Neural cell (in vitro differentiated cells): ENCODE results near the gene AGXT. TPM values are rescaled to one million over a fixed set of nuclear protein-coding genes. Genes with fewer than 3 reads are reported as not detected.
A peak's percentile ranks its signal among the peaks of the same experiment; 100 is the strongest.

Experiments
- H2AFZ ChIP-seq: fragments of 200-600, 300-800 bp; sonication (generic), shearing (Covaris generic); 2 replicates; pipeline ENCODE4 v1.6.0; 2014; ENCODE audit warnings: low read depth, mild to moderate bottlenecking, antibody characterized with exemption, low read length, moderate library complexity
- H3F3A ChIP-seq: fragments of 200-600 bp; shearing (Covaris generic); 2 replicates; pipeline ENCODE4 v1.6.1; 2016; ENCODE audit warnings: mild to moderate bottlenecking, moderate library complexity, mixed read lengths, antibody characterized with exemption, low read length; ENCODE audit not compliant: insufficient read depth, poor library complexity, severe bottlenecking
- H3K27ac ChIP-seq: fragments of 200-600, 300-800 bp; sonication (generic), shearing (Covaris generic); 2 replicates; pipeline ENCODE4 v1.5.1; 2014; ENCODE audit warnings: mild to moderate bottlenecking, low read length, moderate library complexity
- H3K27me3 ChIP-seq: fragments of 300-800, 200-600 bp; sonication (generic), shearing (Covaris generic); 2 replicates; pipeline ENCODE4 v1.6.0; 2014; ENCODE audit warnings: mild to moderate bottlenecking, low read depth, low read length, moderate library complexity; ENCODE audit not compliant: insufficient read depth
- H3K36me3 ChIP-seq: fragments of 300-800, 200-600 bp; sonication (generic), shearing (Covaris generic); 2 replicates; pipeline ENCODE4 v1.5.1; 2014; ENCODE audit warnings: mild to moderate bottlenecking, antibody characterized with exemption, low read length, moderate library complexity; ENCODE audit not compliant: insufficient read depth
- H3K4me2 ChIP-seq: fragments of 300-800, 200-600 bp; sonication (generic), shearing (Covaris generic); 2 replicates; pipeline ENCODE4 v1.6.0; 2014; ENCODE audit warnings: mild to moderate bottlenecking, low read length
- H3K4me3 ChIP-seq: fragments of 300-800, 200-600 bp; sonication (generic), shearing (Covaris generic); 2 replicates; pipeline ENCODE4 v1.5.1; 2014; ENCODE audit warnings: mild to moderate bottlenecking, low read length, moderate library complexity
- H3K79me2 ChIP-seq: fragments of 200-600 bp; shearing (Covaris generic); replicated peaks from 2 replicates; pipeline ENCODE4 v1.6.0; 2014; ENCODE audit warnings: mild to moderate bottlenecking, low read length, moderate library complexity; ENCODE audit not compliant: insufficient read depth
- H3K9ac ChIP-seq: fragments of 300-800, 200-600 bp; sonication (generic), shearing (Covaris generic); 2 replicates; pipeline ENCODE4 v1.6.1; 2016; ENCODE audit warnings: mild to moderate bottlenecking, low read length, mixed read lengths
- H3K9me2 ChIP-seq: fragments of 200-600 bp; shearing (Covaris generic); 2 replicates; pipeline ENCODE4 v1.6.1; 2016; ENCODE audit warnings: mild to moderate bottlenecking, low read length, mixed read lengths; ENCODE audit not compliant: insufficient read depth
- H3K9me3 ChIP-seq: fragments of 200-600, 300-800 bp; sonication (generic), shearing (Covaris generic); 2 replicates; pipeline ENCODE4 v1.6.1; 2016; ENCODE audit warnings: mild to moderate bottlenecking, mixed run types, low read length, moderate library complexity, mixed read lengths
- H4K20me1 ChIP-seq: fragments of 200-600 bp; shearing (Covaris generic); 2 replicates; pipeline ENCODE4 v1.6.1; 2016; ENCODE audit warnings: mild to moderate bottlenecking, mixed run types; ENCODE audit not compliant: insufficient read depth
- CTCF ChIP-seq: fragments of 450-650 bp; IDR thresholded peaks from 2 replicates; pipeline ENCODE4 v1.5.1; 2014; ENCODE audit warnings: antibody characterized with exemption, mild to moderate bottlenecking, moderate library complexity; ENCODE audit not compliant: poor library complexity, severe bottlenecking
- EP300 ChIP-seq: fragments of 450-650 bp; conservative IDR thresholded peaks from 2 replicates; pipeline ENCODE4 v1.6.1; 2014; ENCODE audit warnings: antibody characterized with exemption, mild to moderate bottlenecking, moderate library complexity; ENCODE audit not compliant: poor library complexity, severe bottlenecking
- EZH2 ChIP-seq: fragments of 200-600, 300-800 bp; shearing (Covaris generic), sonication (generic); IDR thresholded peaks from 2 replicates; pipeline ENCODE4 v1.6.1; 2014; ENCODE audit warnings: antibody characterized with exemption, low read length, borderline replicate concordance, mild to moderate bottlenecking; ENCODE audit not compliant: insufficient read depth, poor library complexity, severe bottlenecking
- MXI1 ChIP-seq: fragments of 450-650 bp; conservative IDR thresholded peaks from 2 replicates; pipeline ENCODE4 v1.6.1; 2014; ENCODE audit warnings: antibody characterized with exemption, mild to moderate bottlenecking; ENCODE audit not compliant: poor library complexity, severe bottlenecking
- POLR2AphosphoS5 ChIP-seq: IDR thresholded peaks from 2 replicates; pipeline ENCODE4 v1.6.1; 2012
- RAD21 ChIP-seq: fragments of 450-650 bp; conservative IDR thresholded peaks from 2 replicates; pipeline ENCODE4 v1.6.1; 2014; ENCODE audit warnings: antibody characterized with exemption, mild to moderate bottlenecking, moderate library complexity
- SMC3 ChIP-seq: fragments of 450-650 bp; conservative IDR thresholded peaks from 2 replicates; pipeline ENCODE4 v1.6.1; 2014; ENCODE audit warnings: antibody characterized with exemption, mild to moderate bottlenecking, moderate library complexity; ENCODE audit not compliant: poor library complexity
- TAF1 ChIP-seq: IDR thresholded peaks from 2 replicates; pipeline ENCODE4 v1.6.1; 2012; ENCODE audit warnings: low read depth
- polyA minus RNA-seq: library from RNA; depleted of rRNA, polyadenylated mRNA; stranded (reverse); fragments of >200 nt; gene quantifications from 2 replicates; pipeline ENCODE4 v1.2.3, GENCODE V29; 2014
- polyA plus RNA-seq: library from polyadenylated mRNA; depleted of rRNA; stranded (reverse); fragments of >200 nt; gene quantifications from 2 replicates; pipeline ENCODE4 v1.2.3, GENCODE V29; 2014
- TF ChIP-seq, protein P1 (sequence below): IDR thresholded peaks from 2 replicates; pipeline ENCODE4 v1.6.1; 2012; ENCODE audit warnings: borderline replicate concordance

Gene AGXT
- polyA plus RNA-seq (not detected in 2 replicates), polyA minus RNA-seq (not detected in 2 replicates)

- Histone ChIP-seq H3K36me3 (no peaks in the 10 kb centered on the region), H4K20me1 (no peaks in the 10 kb centered on the region), H2AFZ (no peak within 1 kb of the TSS), H3K4me2 (no peak within 1 kb of the TSS), H3K9me3 (no peaks in the 10 kb centered on the region), H3K4me3 (no peak within 1 kb of the TSS), H3F3A (no peaks in the 10 kb centered on the region), H3K79me2 (no peaks in the 10 kb centered on the region), H3K27ac (no peak within 1 kb of the TSS), H3K27me3 (no peaks in the 10 kb centered on the region), H3K9me2 (no peaks in the 10 kb centered on the region), H3K9ac (no peak within 1 kb of the TSS)
- no peak for TF ChIP-seq POLR2AphosphoS5
- TF ChIP-seq EZH2 = no peak
- TF ChIP-seq TAF1 = no peak
- no peak for TF ChIP-seq CTCF
- no peak for TF ChIP-seq MXI1
- no peak for TF ChIP-seq RAD21
- TF ChIP-seq, protein P1, sequence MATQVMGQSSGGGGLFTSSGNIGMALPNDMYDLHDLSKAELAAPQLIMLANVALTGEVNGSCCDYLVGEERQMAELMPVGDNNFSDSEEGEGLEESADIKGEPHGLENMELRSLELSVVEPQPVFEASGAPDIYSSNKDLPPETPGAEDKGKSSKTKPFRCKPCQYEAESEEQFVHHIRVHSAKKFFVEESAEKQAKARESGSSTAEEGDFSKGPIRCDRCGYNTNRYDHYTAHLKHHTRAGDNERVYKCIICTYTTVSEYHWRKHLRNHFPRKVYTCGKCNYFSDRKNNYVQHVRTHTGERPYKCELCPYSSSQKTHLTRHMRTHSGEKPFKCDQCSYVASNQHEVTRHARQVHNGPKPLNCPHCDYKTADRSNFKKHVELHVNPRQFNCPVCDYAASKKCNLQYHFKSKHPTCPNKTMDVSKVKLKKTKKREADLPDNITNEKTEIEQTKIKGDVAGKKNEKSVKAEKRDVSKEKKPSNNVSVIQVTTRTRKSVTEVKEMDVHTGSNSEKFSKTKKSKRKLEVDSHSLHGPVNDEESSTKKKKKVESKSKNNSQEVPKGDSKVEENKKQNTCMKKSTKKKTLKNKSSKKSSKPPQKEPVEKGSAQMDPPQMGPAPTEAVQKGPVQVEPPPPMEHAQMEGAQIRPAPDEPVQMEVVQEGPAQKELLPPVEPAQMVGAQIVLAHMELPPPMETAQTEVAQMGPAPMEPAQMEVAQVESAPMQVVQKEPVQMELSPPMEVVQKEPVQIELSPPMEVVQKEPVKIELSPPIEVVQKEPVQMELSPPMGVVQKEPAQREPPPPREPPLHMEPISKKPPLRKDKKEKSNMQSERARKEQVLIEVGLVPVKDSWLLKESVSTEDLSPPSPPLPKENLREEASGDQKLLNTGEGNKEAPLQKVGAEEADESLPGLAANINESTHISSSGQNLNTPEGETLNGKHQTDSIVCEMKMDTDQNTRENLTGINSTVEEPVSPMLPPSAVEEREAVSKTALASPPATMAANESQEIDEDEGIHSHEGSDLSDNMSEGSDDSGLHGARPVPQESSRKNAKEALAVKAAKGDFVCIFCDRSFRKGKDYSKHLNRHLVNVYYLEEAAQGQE = no peak
- TF ChIP-seq SMC3 = no peak
- no peak for TF ChIP-seq EP300
Observed at GRCh38 chr2:240868286-240869108, at the start of gene AGXT. Gene AGXT (plus strand): TSS chr2:240868824. CDS start chr2:240868866, 42 bp downstream.

GRCh38 chr2:240819126-240819857, 49.3 kb upstream of the AGXT start:
- peak overlapping the region; percentile 87 for H3K27ac ChIP-seq
- no peaks in the 10 kb centered on the region for H3F3A ChIP-seq
- TF ChIP-seq EZH2 (no peak), TAF1 (no peak), POLR2AphosphoS5 (peak; percentile 7), SMC3 (no peak), CTCF (no peak), RAD21 (no peak)
- no peak overlapping the region for H2AFZ ChIP-seq
- H3K4me3 ChIP-seq = peak overlapping the region; percentile 96
- peaks cover 45% of the 10 kb centered on the region for H3K79me2 ChIP-seq
- H4K20me1 ChIP-seq = peaks cover 3% of the 10 kb centered on the region
- peak overlapping the region; percentile 98 for H3K9ac ChIP-seq
- H3K9me2 ChIP-seq = no peaks in the 10 kb centered on the region
- no peak overlapping the region for H3K4me2 ChIP-seq
- H3K9me3 ChIP-seq = peaks cover 7% of the 10 kb centered on the region
- no peaks in the 10 kb centered on the region for H3K27me3 ChIP-seq
- H3K36me3 ChIP-seq = no peaks in the 10 kb centered on the region
